ENCODE results near the gene TCP11L1.

DNA sequence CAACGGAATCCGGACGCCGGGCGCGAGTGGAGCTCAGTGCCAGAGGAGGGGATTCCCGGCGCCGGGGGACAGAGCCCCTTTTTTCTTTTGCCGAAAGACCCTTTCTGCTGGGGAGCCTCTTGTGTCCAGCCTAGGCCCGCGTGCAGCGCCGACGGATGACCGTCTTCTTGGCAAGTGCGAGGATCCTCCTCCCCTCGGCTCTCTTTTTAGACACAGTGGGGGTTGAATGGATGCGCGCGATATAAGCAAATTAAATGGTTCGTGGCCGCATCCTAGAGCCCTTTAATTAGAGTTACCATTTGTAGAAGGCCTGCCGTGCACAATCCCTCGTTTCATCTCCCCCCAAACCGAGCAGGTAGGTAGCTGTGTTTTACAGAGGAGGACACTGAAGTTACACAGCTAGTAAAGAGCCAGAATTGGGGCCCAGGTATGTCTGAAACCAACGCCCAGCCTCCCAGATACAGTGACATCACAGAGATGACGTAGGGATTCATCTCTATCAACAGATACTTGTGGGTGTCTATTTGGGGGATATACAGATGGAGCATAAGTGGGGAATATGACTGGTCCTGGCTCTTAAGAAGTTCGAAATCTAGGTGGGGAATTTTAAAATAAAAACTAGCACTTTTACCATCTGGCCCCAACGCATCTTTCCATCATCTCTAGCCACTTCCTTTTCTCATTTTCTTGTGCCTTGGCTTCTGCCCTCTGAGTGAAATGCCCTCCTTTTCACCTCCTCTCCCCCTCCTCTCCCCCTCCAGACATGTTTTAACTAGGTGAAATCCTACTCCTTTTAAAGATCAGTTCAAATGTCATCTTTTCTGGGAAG, 875 bp downstream of the TCP11L1 start:
- TF ChIP-seq, protein P1, sequence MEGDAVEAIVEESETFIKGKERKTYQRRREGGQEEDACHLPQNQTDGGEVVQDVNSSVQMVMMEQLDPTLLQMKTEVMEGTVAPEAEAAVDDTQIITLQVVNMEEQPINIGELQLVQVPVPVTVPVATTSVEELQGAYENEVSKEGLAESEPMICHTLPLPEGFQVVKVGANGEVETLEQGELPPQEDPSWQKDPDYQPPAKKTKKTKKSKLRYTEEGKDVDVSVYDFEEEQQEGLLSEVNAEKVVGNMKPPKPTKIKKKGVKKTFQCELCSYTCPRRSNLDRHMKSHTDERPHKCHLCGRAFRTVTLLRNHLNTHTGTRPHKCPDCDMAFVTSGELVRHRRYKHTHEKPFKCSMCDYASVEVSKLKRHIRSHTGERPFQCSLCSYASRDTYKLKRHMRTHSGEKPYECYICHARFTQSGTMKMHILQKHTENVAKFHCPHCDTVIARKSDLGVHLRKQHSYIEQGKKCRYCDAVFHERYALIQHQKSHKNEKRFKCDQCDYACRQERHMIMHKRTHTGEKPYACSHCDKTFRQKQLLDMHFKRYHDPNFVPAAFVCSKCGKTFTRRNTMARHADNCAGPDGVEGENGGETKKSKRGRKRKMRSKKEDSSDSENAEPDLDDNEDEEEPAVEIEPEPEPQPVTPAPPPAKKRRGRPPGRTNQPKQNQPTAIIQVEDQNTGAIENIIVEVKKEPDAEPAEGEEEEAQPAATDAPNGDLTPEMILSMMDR (conservative IDR thresholded peaks at IDR 0.05; ENCODE audit: low read length): no peak
- TF ChIP-seq EZH2phosphoT487 (IDR thresholded peaks at IDR 0.05; ENCODE audit: borderline replicate concordance, low read depth, low read length): no peak
